ENCODE measurements around the gene FZD1.

- TF ChIP-seq CTCF (IDR thresholded peaks at IDR 0.05; ENCODE audit: insufficient read depth, low read length, poor library complexity, severe bottlenecking) (no peak), EZH2phosphoT487 (conservative IDR thresholded peaks at IDR 0.05; ENCODE audit: low read length) (no peak)
Observed at GRCh38 chr7:91240376-91240941, 23.8 kb upstream of the FZD1 start.

All from SU-DHL-6 (cell line).